Mammary epithelial cell (primary cell): Measurements from ENCODE around the gene COL26A1.

ENCODE experiments used
- EZH2 ChIP-seq: IDR thresholded peaks from 2 replicates; pipeline ENCODE4 v1.6.1; 2012; ENCODE audit warnings: low read length, inconsistent platforms, borderline replicate concordance
- TF ChIP-seq, protein P1 (sequence below), 2 donors: IDR thresholded peaks in 1 of 2; conservative IDR thresholded peaks in 1 of 2; 2 replicates each; pipeline ENCODE4 v1.5.1; 2011 to 2012; ENCODE audit warnings: inconsistent platforms in 2 of 2, low read length in 2 of 2, mild to moderate bottlenecking in 2 of 2, control low read depth in 1 of 2, low read depth in 1 of 2; ENCODE audit not compliant: insufficient read depth in 1 of 2; ENCODE audit errors: extremely low read depth in 1 of 2

DNA sequence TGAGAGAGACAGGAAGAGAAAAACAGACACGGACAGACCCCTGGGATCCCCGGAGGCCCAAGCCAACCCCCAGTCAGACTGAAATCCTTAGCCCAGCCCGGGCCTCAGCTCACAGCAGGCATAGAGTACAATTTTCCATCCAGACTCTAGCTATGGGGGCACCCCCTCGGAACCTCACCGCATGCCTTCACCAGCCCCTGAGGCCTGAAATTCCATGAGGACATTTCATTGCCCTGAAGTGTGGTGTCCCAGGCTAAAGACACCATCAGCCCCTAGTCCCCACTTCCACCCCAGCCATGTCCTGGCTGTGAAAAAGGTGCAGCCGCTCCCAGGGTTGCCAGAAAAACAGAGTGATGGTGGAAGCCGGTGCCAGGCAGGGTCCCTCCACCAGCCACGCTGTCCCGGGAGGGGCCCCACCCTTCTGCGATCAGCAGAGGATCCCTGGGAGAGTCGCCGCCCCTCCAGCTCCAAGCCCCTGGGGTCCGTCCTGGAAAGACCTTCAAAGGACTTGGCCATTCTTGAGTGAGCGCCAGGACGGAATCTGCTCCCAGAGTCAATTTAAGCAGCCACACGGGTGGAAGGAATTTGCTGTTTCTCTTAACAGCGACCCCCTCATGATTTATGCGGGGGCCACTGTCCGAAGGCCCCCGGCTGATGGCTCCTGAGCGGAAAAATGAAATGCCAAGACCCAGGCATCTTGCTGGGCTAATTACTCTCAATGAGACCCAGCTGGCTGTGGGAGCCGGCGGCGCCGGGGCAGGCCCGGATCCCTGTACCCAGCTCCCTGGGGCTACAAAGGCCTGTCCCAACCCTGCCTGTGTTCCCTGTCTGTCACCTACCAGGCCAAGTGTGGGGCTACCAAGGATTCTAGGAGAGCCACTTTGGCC lies 243.2 kb downstream of the COL26A1 start:
- TF ChIP-seq, protein P1, sequence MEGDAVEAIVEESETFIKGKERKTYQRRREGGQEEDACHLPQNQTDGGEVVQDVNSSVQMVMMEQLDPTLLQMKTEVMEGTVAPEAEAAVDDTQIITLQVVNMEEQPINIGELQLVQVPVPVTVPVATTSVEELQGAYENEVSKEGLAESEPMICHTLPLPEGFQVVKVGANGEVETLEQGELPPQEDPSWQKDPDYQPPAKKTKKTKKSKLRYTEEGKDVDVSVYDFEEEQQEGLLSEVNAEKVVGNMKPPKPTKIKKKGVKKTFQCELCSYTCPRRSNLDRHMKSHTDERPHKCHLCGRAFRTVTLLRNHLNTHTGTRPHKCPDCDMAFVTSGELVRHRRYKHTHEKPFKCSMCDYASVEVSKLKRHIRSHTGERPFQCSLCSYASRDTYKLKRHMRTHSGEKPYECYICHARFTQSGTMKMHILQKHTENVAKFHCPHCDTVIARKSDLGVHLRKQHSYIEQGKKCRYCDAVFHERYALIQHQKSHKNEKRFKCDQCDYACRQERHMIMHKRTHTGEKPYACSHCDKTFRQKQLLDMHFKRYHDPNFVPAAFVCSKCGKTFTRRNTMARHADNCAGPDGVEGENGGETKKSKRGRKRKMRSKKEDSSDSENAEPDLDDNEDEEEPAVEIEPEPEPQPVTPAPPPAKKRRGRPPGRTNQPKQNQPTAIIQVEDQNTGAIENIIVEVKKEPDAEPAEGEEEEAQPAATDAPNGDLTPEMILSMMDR (conservative IDR thresholded peaks at IDR 0.05 in 1 of 2, IDR thresholded peaks at IDR 0.05 in 1 of 2; ENCODE audit: extremely low read depth in 1 of 2, insufficient read depth in 1 of 2, low read depth in 1 of 2, low read length in 2 of 2): no peak
- TF ChIP-seq EZH2: no peak
